Activated T-helper 17 cell treated with anti-CD3 and anti-CD28 coated beads, Interleukin-2, amount 50 U/mL, for 72 hours (primary cell): ENCODE data around the gene PILRA. TPM values are rescaled to one million over a fixed set of nuclear protein-coding genes. Genes with fewer than 3 reads are reported as not detected.
"Not testable (repeated sequence)": the region's sequence is repeated elsewhere in the genome, so short reads cannot be mapped to it uniquely, and the experiment has no call there.

Experiments
- ATAC-seq: fragments of 150-1000 bp; cut with Tn5 transposase; replicated peaks from 2 replicates; pipeline ENCODE4 v1.10.0; 2021; ENCODE audit warnings: mild to moderate bottlenecking, moderate library complexity
- H3K27ac Mint-ChIP-seq: one replicate; pipeline ENCODE4 v1.8.0; 2022; ENCODE audit warnings: mixed read lengths
- H3K27me3 Mint-ChIP-seq: one replicate; pipeline ENCODE4 v1.8.0; 2022; ENCODE audit warnings: mixed read lengths
- H3K36me3 Mint-ChIP-seq: one replicate; pipeline ENCODE4 v1.8.0; 2022; ENCODE audit warnings: low read depth, mild to moderate bottlenecking, mixed read lengths
- H3K4me1 Mint-ChIP-seq: one replicate; pipeline ENCODE4 v1.8.0; 2022; ENCODE audit warnings: mixed read lengths
- H3K4me3 Mint-ChIP-seq: one replicate; pipeline ENCODE4 v1.8.0; 2022; ENCODE audit warnings: mild to moderate bottlenecking, mixed read lengths
- H3K9me3 Mint-ChIP-seq: one replicate; pipeline ENCODE4 v1.8.0; 2022; ENCODE audit warnings: mixed read lengths
- total RNA-seq, 2 donors: library from RNA; stranded (reverse); gene quantifications; one replicate each; pipeline ENCODE4 v1.2.3, GENCODE V29; 2022

PILRA gene
- total RNA-seq = 1 to 10 TPM; 2.7 to 7.0 TPM

- no peak for ATAC-seq
- Mint-ChIP-seq H3K27me3 (no peaks in the 10 kb centered on the region), H3K9me3 (no peaks in the 10 kb centered on the region), H3K27ac (peak within 1 kb of the TSS; percentile 11), H3K4me1 (no peaks in the 10 kb centered on the region), H3K4me3 (no peak within 1 kb of the TSS), H3K36me3 (no peaks in the 10 kb centered on the region)
Observed at GRCh38 chr7:100373261-100373831, at the start of gene PILRA. TSS of gene PILRA (plus strand) at chr7:100373487. CDS start at chr7:100373657, 170 bp downstream.

GRCh38 chr7:100324194-100324593 lies 49.1 kb upstream of the PILRA start:
- peaks cover 69% of the 10 kb centered on the region for H3K36me3 Mint-ChIP-seq
- H3K27me3 Mint-ChIP-seq, H3K27ac Mint-ChIP-seq, H3K9me3 Mint-ChIP-seq, ATAC-seq, H3K4me1 Mint-ChIP-seq, H3K4me3 Mint-ChIP-seq: not testable (repeated sequence)

GRCh38 chr7:100325671-100326070 lies 47.6 kb upstream of the PILRA start:
- not testable (repeated sequence) for H3K9me3 Mint-ChIP-seq, ATAC-seq, H3K4me3 Mint-ChIP-seq, H3K4me1 Mint-ChIP-seq, H3K27me3 Mint-ChIP-seq, H3K27ac Mint-ChIP-seq
- H3K36me3 Mint-ChIP-seq = peaks cover 71% of the 10 kb centered on the region

GRCh38 chr7:100326914-100327313 lies 46.4 kb upstream of the PILRA start:
- not testable (repeated sequence) for H3K4me1 Mint-ChIP-seq, H3K27ac Mint-ChIP-seq, H3K9me3 Mint-ChIP-seq, ATAC-seq, H3K27me3 Mint-ChIP-seq, H3K4me3 Mint-ChIP-seq
- H3K36me3 Mint-ChIP-seq = peaks cover 73% of the 10 kb centered on the region

GRCh38 chr7:100335566-100336466 lies 37.5 kb upstream of the PILRA start:
- Mint-ChIP-seq H3K27ac (peak overlapping the region; percentile 95), H3K36me3 (peaks cover 49% of the 10 kb centered on the region), H3K4me3 (peak overlapping the region; percentile 90)
- H3K4me1 Mint-ChIP-seq, H3K9me3 Mint-ChIP-seq, H3K27me3 Mint-ChIP-seq: not testable (repeated sequence)
- peak; percentile 96 for ATAC-seq

GRCh38 chr7:100338083-100338696 lies 35.1 kb upstream of the PILRA start:
- H3K9me3 Mint-ChIP-seq, H3K27me3 Mint-ChIP-seq, H3K27ac Mint-ChIP-seq, ATAC-seq: not testable (repeated sequence)
- H3K4me3 Mint-ChIP-seq = peak overlapping the region; percentile 53
- H3K4me1 Mint-ChIP-seq = peaks cover 15% of the 10 kb centered on the region
- peaks cover 61% of the 10 kb centered on the region for H3K36me3 Mint-ChIP-seq

- H3K4me1 Mint-ChIP-seq = peaks cover 18% of the 10 kb centered on the region
- H3K4me3 Mint-ChIP-seq, H3K27ac Mint-ChIP-seq, ATAC-seq, H3K9me3 Mint-ChIP-seq, H3K27me3 Mint-ChIP-seq: not testable (repeated sequence)
- peaks cover 81% of the 10 kb centered on the region for H3K36me3 Mint-ChIP-seq
Observed at GRCh38 chr7:100341286-100341685, 32.0 kb upstream of the PILRA start.

GRCh38 chr7:100342765-100343164 lies 30.5 kb upstream of the PILRA start:
- no peak for ATAC-seq
- Mint-ChIP-seq H3K27me3 (no peaks in the 10 kb centered on the region), H3K36me3 (peaks cover 90% of the 10 kb centered on the region), H3K9me3 (no peaks in the 10 kb centered on the region), H3K27ac (no peak overlapping the region), H3K4me3 (no peak overlapping the region), H3K4me1 (peaks cover 18% of the 10 kb centered on the region)

GRCh38 chr7:100344124-100344559 lies 29.1 kb upstream of the PILRA start:
- H3K27ac Mint-ChIP-seq = peak overlapping the region; percentile 83
- peaks cover 18% of the 10 kb centered on the region for H3K4me1 Mint-ChIP-seq
- peak overlapping the region; percentile 64 for H3K4me3 Mint-ChIP-seq
- peaks cover 90% of the 10 kb centered on the region for H3K36me3 Mint-ChIP-seq
- ATAC-seq, H3K9me3 Mint-ChIP-seq, H3K27me3 Mint-ChIP-seq: not testable (repeated sequence)

GRCh38 chr7:100344560-100345287 lies 28.6 kb upstream of the PILRA start:
- H3K36me3 Mint-ChIP-seq = peaks cover 90% of the 10 kb centered on the region
- H3K4me3 Mint-ChIP-seq = peak overlapping the region; percentile 64
- peak overlapping the region; percentile 83 for H3K27ac Mint-ChIP-seq
- H3K4me1 Mint-ChIP-seq = peaks cover 18% of the 10 kb centered on the region
- H3K9me3 Mint-ChIP-seq, H3K27me3 Mint-ChIP-seq: not testable (repeated sequence)
- peak; percentile 90 for ATAC-seq

GRCh38 chr7:100345288-100345672 lies 28.0 kb upstream of the PILRA start:
- Mint-ChIP-seq H3K27ac (peak overlapping the region; percentile 83), H3K4me3 (peak overlapping the region; percentile 64), H3K36me3 (peaks cover 92% of the 10 kb centered on the region)

GRCh38 chr7:100346921-100347320 lies 26.4 kb upstream of the PILRA start:
- Mint-ChIP-seq H3K9me3 (no peaks in the 10 kb centered on the region), H3K27me3 (no peaks in the 10 kb centered on the region), H3K27ac (no peak overlapping the region), H3K36me3 (peaks cover 92% of the 10 kb centered on the region), H3K4me1 (peaks cover 16% of the 10 kb centered on the region), H3K4me3 (no peak overlapping the region)
- no peak for ATAC-seq

More at GRCh38 chr7:100345288-100345672, 28.0 kb upstream of the PILRA start:
- H3K27me3 Mint-ChIP-seq, H3K9me3 Mint-ChIP-seq: not testable (repeated sequence)
- peak; percentile 73 for ATAC-seq
- H3K4me1 Mint-ChIP-seq = peaks cover 18% of the 10 kb centered on the region

- Mint-ChIP-seq H3K4me1 (peaks cover 8% of the 10 kb centered on the region), H3K9me3 (no peaks in the 10 kb centered on the region), H3K27ac (no peak overlapping the region), H3K4me3 (no peak overlapping the region), H3K27me3 (no peaks in the 10 kb centered on the region), H3K36me3 (peaks cover 90% of the 10 kb centered on the region)
- no peak for ATAC-seq
Observed at GRCh38 chr7:100348805-100349204, 24.5 kb upstream of the PILRA start.

GRCh38 chr7:100349757-100350156 lies 23.5 kb upstream of the PILRA start:
- peaks cover 5% of the 10 kb centered on the region for H3K4me1 Mint-ChIP-seq

More at GRCh38 chr7:100349757-100350156, 23.5 kb upstream of the PILRA start:
- Mint-ChIP-seq H3K27ac (no peak overlapping the region), H3K9me3 (no peaks in the 10 kb centered on the region), H3K36me3 (peaks cover 89% of the 10 kb centered on the region), H3K27me3 (no peaks in the 10 kb centered on the region), H3K4me3 (no peak overlapping the region)
- no peak for ATAC-seq
